ENCODE results near the gene CPSF7.
"Not testable (repeated sequence)": the region's sequence is repeated elsewhere in the genome, so short reads cannot be mapped to it uniquely, and the experiment has no call there.

CPSF7 gene

GRCh38 chr11:61429691-61430582 is at the start of gene CPSF7, which contains the start of gene SDHAF2:
Gene CPSF7, minus strand, starts transcription at chr11:61429975. Its CDS starts 740 bp downstream, at chr11:61429235.
Gene SDHAF2, plus strand, starts transcription at chr11:61430124. Its CDS starts 23 bp downstream, at chr11:61430147.
- peak; percentile 85 to 87 for DNase-seq

GRCh38 chr11:61477727-61478148 is 48.0 kb upstream of the CPSF7 start:
- peak; percentile 27 to 37 for DNase-seq

GRCh38 chr11:61477126-61477525 is 47.4 kb upstream of the CPSF7 start:
- DNase-seq: no peak

- DNase-seq: no peak
These were observed 46.6 kb upstream of the CPSF7 start for GRCh38 chr11:61476371-61476770.

- no peak for DNase-seq
These were observed 45.7 kb upstream of the CPSF7 start for GRCh38 chr11:61475433-61475832.

- DNase-seq: no peak
These were observed 44.4 kb upstream of the CPSF7 start for GRCh38 chr11:61474013-61474643.

- no peak for DNase-seq
These were observed 43.7 kb upstream of the CPSF7 start for GRCh38 chr11:61473370-61474012.

- DNase-seq: no peak
These were observed 43.1 kb upstream of the CPSF7 start for GRCh38 chr11:61472868-61473267.

- no peak for DNase-seq
These were observed 42.5 kb upstream of the CPSF7 start for GRCh38 chr11:61472282-61472681.

GRCh38 chr11:61468002-61468401 is 38.2 kb upstream of the CPSF7 start:
- no peak for DNase-seq

GRCh38 chr11:61467602-61468001 is 37.8 kb upstream of the CPSF7 start:
- DNase-seq: not testable (repeated sequence)

- DNase-seq: no peak
These were observed 31.2 kb upstream of the CPSF7 start for GRCh38 chr11:61460986-61461385.

- no peak for DNase-seq
These were observed 30.7 kb upstream of the CPSF7 start for GRCh38 chr11:61460474-61460881.

GRCh38 chr11:61454520-61454919 is 24.7 kb upstream of the CPSF7 start:
- DNase-seq: no peak

GRCh38 chr11:61453695-61454094 is 23.9 kb upstream of the CPSF7 start:
- no peak for DNase-seq

- DNase-seq: no peak
These were observed 23.1 kb upstream of the CPSF7 start for GRCh38 chr11:61452825-61453224.

GRCh38 chr11:61448552-61448927 is 18.8 kb upstream of the CPSF7 start:
- DNase-seq: no peak

- DNase-seq: no peak
These were observed 18.1 kb upstream of the CPSF7 start for GRCh38 chr11:61447601-61448551.

GRCh38 chr11:61446211-61446651 is 16.5 kb upstream of the CPSF7 start:
- DNase-seq: peak; percentile 91 to 92

- DNase-seq: no peak
These were observed 15.7 kb upstream of the CPSF7 start for GRCh38 chr11:61445516-61445915.

- no peak for DNase-seq
These were observed 12.8 kb upstream of the CPSF7 start for GRCh38 chr11:61442616-61443015.

GRCh38 chr11:61439615-61440014 is 9.8 kb upstream of the CPSF7 start:
- DNase-seq: no peak

Measured in Kasumi-1 (cell line).